Activated CD4-positive, alpha-beta T cell treated with anti-CD3 and anti-CD28 coated beads, Interleukin-2, amount 50 U/mL, for 4 hours (primary cell): Measurements from ENCODE around the gene SETD4.
"Not testable (repeated sequence)": the region's sequence is repeated elsewhere in the genome, so short reads cannot be mapped to it uniquely, and the experiment has no call there.

Source experiments
- DNase-seq, 2 experiments: peaks; one replicate each; pipeline ENCODE4 v3.0.0-alpha.2; 2020

Gene SETD4, protein sequence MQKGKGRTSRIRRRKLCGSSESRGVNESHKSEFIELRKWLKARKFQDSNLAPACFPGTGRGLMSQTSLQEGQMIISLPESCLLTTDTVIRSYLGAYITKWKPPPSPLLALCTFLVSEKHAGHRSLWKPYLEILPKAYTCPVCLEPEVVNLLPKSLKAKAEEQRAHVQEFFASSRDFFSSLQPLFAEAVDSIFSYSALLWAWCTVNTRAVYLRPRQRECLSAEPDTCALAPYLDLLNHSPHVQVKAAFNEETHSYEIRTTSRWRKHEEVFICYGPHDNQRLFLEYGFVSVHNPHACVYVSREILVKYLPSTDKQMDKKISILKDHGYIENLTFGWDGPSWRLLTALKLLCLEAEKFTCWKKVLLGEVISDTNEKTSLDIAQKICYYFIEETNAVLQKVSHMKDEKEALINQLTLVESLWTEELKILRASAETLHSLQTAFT

DNA sequence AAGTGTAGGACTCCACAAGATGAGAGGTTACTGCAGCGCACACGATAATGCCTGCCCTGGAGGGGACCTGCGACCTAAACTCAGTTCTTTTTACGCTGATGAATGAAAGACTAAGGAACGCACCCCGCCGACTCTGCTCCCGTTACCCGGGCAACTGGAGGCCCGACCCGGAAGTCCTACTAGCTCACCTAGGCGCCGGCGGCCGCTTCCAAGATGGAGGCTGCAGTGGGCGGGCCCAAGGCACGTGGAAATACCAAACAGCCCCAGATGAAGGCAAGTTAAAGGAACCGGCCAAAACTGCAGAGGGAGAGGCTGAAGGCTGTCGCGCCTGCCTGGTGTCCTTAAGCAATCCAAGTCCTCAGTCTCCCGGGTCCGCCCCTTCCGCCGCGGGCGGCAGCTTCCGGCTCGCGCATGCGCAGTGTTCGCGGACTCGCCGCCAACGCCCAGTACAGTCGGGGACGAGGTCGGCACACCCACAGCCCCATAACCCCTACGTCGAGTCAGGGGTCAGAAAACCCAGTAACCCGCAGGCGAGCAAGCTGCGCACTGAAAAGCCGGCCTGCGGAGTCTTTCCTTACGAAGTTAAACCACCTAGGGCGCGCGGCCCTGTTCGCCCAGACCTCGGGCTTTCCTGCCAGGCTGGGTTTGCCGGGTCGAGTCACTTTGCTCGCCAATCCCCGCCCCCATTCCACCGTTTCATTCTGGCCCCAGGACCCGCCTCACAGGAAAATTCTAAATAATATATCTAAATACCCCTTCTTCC lies at the start of gene SETD4:
TSS of gene SETD4 (minus strand) at position 368 of the 763 bp plus-strand sequence. CDS start 1,638 bp downstream, outside the sequence.
- DNase-seq: peak; percentile 89 to 91

DNA sequence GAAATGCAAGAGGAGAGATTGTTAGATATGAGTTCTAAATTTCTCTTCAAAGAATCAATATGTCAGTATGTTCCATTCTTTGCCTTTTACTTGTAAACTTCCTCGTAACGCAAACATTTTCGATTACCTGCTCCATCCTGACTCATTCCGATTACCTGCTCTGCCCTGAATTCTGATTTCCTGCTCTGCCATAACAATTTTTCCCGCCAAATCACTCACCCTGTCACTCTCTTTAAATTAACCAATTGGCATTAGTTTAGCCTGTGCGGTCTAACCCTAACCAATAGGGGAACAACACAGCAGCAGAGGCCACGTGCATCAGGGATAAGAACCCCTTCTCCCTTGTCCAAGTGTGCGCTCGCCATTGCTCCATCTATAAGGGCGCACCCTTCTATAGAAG lies 49.5 kb upstream of the SETD4 start:
- DNase-seq: no peak

DNA sequence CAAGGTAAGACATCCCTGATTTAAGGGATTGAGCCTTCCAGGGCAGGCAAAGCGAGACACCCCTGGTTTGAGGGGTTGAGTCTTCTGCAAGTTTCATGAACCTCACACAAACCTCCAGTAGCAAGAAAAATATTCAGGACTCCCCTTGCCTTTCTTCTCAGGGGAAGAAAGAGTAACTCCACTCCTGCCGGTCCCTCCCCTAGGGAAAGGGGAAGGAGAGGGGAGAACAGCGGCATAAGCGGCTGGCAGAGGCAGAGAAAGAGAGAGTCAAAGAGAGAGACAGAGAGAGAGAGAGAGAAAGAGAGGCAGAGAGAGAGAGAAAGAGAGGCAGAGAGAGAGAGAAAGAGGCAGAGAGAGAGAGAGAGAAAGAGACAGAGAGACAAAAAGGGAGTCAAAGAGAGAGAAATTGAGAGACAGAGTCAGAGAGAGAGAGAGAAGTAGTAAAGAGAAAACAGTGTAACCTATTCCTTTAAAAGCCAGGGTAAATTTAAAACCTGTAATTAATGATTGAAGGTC lies 45.1 kb upstream of the SETD4 start:
- DNase-seq: no peak

DNA sequence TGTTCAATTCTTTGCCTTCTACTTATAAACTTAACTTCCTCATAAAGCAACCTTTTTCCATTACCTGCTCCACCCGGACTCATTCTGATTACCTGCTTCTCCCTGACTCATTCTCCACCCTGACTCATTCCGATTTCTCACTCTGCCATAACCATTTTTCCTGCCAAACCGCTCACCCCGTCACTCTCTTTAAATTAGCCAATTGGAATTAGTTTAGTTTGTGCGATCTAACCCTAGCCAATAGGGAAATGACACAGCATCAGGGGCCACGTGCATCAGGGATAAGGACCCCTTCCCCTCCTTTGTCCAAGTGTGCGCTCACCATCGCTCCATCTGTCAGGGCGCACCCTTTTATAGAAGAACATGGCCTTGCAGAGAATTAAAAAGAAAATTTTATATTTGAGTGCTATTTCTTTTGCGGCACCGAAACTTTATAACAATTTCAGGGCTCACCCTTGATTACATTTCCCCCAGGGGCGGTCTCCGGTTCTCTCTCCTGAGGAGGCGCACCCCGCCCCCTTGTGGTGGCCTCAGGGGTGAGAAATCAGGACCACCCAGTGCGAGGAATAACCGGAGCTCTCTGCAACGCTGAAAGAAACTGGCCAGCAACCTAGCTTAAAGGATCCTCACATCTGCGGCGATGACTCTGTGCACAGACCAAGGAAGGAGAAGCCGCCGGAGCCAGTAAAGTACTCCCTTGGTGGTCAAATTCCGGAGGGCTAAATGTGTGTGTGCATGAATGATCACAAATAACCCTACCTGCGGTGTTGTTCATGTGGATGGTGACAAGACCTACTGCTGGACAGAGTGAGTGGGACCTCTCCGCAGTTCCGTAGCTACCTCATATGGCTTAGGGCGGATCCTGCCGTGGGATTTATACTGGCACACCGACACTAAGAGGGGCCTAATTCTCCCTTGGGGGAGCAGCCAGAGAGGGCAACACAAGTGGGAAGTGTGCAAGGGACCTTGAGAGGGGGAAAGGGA lies 44.3 kb upstream of the SETD4 start:
- peak; percentile 49 to 51 for DNase-seq

DNA sequence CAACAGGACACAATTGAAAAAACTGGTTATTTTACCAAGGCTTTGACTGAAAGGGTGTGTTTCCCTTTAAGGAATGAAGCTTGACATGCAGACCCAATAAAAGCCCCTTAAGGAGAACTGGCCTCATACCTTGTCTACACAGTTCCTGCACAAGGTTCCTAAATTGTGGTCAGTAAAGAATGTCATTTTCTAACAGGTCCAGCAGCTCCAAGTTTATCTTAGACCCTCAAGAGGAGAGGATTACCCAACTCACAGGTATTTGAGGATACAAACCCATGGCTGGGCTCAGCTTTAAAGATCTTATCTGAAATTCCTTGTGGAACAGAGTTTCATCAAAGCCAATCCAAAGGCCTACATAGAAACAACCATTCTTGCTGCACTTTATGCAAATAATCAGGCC lies 43.1 kb upstream of the SETD4 start:
- no peak for DNase-seq

DNA sequence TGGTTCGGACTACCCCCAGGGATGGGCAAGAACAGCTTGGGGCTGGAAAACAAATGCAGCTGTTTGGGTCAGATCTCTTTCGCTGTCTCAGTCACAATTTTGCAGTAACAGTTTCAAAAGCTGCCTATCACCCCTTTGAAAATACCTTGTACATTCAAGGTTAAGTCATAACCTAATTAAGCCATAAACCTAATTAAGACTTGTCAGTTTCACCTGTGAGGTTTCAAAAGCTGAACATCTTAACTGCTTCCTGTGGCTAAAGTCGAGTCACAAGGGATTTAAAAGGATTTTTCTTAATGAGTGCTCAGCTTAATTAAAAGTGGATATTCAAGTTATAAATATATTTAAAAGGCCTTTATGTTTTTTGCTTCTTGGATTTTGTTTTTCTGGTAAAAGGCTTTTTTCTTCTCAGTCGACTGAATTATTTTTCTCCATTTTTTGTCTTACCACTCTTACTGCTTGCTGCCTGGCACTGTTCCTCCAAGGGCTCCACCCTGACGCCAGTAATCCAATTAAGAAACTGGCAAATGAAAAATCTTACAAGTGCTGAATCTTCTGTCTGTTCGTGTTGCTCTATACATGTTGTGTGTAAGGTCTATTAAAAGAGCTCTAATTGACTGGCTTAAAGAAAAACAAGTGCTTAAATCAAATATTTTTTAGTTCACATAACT lies 40.8 kb upstream of the SETD4 start:
- DNase-seq: no peak

DNA sequence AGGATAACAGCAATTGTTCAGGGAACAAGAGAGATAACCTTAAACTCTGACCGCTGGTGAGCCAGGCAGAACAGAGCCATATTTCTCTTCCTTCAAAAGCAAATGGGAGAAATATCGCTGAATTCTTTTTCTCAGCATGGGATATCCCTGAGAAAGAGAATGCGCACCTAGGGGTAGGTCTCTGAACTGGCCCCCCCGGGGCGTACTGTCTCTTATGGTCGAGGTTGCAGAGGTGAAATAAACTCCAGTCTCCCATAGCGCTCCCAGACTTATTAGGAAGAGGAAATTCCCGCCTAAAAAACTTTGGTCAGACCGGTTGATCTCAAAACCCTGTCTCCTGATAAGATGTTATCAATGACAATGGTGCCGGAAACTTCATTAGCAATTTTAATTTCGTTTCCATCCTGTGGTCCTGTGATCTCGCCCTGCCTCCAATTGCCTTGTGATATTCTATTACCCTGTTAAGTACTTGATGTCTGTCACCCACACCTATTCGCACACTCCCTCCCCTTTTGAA lies 39.4 kb upstream of the SETD4 start:
- not testable (repeated sequence) for DNase-seq

DNA sequence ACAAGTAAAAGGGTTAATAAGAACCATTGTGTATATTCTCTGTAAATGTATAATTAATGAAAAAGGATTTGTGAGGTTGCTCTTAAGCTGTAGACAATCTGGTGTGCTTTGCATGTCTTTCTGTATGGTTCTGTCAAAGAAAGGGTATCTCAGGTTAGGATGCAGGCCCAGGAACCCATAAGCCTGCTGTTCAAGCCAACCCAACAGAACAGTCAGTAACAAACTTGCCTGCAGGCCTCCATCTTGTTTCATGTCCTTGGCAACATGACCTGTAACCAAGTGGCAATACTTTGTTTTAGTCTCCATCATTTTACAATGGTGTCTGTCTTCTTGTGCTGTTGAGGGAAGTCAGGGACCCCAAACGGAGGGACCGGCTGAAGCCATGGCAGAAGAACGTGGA lies 38.7 kb upstream of the SETD4 start:
- DNase-seq: no peak

DNA sequence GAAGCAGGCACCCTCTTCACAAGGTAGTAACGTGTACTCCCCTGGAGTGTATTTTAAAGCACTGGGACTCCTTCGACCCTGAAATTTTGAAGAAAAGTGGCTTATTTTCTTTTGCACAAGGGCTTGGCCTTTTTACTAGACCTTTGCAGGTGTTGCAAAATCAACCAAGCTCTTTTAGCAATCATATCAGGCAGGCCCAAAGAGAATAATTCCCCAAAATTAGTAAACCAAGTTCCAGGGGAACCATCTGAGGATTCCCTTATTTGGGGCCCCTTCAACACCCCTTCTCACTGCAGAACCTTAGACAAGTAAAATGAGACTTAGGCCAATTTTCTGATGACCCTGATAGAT lies 37.8 kb upstream of the SETD4 start:
- DNase-seq: no peak

DNA sequence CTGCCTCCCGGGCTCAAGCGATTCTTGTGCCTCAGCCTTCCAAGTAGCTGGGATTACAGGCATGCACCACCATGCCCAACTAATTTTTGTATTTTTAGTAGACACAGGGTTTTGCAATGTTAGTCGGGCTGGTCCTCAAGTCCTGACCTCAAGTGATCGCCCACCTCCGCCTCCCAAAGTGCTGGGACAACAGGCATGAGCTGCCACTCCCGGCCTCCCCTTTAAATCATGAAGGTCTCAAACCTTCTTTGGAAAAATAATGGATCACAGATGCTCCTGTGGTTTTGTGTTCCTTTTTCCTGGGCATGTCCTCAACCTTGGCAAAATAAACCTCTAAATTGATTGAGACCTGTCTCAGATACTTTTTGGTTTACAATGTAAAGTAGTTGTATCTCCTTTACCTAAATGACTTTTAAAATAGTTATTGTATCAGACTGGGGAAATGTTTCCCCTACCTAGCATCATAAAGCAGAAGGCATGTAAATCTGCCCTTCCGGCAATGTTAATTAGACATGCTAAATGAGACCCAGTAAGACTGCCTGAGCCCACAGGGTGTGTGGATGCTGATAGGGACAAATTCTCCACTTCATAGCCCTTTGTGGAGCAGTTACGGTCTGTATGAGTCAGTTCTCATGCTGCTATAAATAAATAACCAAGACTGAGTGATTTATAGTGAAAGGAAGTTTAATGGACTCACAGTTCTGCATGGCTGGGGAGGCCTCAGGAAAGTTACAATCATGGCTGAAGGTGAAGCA lies 37.3 kb upstream of the SETD4 start:
- DNase-seq: no peak

DNA sequence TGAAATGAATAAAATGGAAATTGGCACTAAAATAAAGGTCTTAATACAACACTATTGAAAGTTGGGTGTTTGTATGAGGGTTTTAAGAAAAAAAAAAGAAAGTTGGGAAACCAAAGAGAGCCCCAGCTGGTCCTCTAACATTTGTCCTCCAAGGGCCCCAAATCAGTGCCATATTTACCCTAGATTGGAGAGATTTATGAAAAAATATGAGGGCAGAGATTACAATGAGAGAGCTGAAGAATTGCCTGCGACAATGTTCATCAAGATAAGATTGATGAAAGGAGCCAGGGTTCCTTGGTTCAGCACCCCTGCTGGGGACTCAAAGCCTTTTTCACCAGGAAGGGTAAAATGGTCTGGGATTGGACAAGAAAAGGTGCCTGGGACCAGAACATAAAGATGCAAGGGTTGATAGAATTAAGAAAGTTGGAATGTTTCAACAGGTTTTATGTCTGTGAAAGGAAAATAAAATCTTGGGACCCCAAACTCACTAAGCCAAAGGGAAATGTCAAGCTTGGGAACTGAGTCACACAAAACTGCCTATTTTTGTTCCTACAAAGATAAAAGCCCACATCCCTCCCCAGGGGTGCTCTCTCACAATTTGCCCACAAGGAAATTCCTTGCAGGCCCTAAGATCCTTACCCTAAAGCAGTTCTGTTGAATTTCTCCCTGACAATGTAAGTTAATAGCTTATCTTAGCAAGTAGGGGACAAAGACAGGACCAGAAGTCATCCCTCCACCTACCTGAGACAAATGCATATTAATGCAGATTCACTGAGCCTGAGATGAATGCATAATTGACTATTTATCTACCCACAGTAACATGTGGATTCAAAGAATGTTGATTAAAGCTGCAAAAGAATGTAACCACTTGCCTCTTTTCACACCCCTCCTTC lies 36.3 kb upstream of the SETD4 start:
- no peak for DNase-seq

DNA sequence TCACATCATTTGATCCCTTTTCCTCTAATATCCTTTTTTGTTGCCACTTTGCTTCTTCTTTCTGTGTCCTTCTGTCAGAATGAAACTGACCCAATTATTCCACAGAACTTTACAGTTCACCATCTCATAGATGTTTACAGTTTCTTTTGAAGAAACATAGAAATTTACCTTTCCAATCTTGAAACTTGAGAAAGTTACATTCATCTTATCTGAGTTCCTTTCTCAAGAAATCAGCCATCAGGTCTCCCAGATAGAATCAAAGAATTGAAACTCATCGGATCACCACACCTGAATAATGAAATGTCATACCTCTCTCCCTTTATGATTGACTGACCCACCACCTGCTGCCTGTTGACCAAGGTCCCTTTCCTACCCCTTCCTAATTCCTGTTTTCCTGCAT lies 33.2 kb upstream of the SETD4 start:
- no peak for DNase-seq

DNA sequence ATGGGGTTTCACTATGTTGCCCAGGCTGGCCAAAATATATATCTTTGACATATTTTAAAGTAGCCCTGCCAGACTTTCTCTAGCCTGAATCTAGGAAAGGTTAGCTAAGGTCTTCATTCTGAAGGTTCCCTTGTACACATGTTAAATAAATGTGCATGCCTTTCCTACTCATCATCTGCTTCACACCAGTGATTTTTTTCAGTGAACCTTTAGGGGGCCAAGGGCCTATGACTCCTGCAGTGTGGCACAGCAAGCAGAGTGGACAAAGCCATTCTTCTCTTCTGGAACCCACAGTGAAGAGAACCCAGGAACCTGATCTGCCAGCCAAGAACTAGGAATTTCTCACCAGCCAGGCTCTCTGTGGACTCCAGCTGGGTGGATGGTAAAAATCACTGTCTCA lies 32.4 kb upstream of the SETD4 start:
- DNase-seq: no peak

DNA sequence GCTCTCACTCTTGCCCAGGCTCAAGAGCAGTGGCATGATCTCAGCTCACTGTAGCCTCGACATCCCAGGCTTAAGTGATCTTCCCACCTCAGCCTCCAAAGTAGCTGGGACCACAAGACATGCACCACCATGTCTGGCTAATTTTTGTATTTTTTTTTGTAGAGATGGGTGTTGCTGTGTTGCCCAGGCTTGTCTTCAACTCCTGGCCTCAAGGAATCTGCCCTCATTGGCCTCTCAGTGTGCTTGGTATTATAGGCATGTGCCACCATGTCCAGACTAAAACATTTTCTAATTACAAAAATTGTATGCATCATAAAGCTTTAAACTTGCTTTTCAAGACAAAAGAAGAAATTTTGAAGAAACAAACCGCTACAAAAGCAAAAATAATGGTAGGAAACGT lies 29.6 kb upstream of the SETD4 start:
- no peak for DNase-seq

DNA sequence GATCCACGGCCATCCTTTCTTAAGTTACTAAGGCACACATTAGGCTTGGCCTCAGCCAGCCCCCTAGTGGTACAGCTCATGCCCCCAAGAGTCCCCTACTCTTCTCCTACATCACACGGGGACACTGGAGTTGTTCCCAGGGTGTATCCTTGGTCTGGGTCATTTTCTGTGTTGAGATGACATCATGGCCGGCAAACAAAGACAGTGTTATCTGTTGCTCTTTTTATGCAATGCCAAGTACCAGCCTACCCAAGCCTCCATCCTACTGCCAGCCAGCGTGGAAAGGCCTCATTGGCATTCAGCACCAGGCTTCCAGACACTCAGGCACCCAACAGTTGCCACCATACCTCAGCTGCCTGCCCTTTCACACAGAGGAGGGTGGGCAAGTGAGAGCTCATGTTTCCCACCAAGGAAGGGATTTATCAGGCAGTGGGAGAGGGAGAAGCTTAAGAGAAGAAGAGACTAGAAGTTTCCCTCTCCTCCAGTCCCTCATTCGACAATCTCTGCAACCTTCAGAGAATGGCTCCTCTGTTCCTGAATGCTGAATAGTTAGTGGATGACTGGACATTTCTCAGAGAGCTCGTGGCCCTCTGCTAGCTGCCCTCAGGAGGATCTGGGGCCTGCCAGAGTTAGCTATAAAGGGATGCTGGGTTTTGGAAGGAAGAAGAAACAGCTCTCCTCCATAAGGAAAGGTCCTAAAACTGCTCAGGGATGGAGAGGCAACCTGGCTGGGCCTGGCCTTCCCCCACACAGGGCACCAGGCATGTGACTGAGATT lies 27.2 kb upstream of the SETD4 start:
- no peak for DNase-seq

DNA sequence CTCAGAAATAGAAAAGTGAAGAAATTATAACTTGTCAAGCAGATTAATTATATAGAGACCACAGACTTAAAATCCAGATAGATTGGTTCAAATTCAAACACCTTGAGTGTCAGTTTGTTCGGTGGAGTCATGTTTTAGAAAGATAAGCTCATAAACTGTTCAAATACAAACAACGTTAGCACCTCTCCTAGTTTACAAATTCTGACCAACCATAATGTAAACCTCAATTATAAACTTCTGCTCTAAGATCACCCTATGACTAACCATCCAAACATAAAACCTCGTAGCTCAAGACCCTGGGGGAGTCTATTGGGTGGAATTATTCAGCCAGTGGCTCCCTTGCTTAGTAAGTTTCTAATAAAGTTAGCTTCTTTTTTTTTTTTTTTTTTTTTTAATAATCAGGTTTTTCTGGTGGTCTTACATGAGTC lies 21.9 kb upstream of the SETD4 start:
- DNase-seq: no peak

DNA sequence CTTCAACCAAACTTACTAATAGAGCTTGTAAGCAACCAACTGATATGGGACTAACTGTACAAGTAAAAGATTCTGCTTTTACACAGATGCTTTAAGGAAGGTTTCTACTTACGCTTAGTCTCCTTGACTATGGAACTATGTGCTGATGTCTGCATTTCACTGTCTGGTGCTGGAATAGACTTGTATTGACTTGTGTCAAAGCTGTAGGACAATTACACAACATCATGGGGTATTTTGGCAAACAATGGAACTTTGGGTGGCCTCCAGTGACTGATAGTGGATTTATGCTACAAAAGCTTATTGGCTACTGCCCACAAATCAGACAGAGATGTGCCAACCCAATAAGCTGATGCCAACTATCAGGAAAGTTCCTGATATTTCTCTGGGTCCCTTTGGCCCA lies 20.1 kb upstream of the SETD4 start:
- DNase-seq: no peak

DNA sequence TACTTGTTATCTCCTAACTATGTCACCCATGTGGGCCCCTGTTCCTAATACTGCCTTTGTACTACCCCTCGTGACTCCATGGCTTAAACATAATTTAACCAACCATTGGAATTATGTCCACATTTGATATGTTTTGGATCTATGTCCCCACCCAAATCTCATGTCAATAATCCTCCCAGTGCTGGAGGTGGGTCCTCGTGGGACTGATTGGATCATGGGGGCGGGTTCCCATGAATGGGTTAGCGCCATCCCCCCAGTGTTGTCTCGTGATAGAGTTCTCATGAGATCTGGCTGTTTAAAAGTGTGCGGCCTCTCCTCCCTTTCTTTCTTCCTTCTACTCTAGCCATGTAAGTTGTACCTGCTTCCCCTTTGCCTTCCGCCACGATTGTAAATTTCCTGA lies 19.3 kb upstream of the SETD4 start:
- no peak for DNase-seq

DNA sequence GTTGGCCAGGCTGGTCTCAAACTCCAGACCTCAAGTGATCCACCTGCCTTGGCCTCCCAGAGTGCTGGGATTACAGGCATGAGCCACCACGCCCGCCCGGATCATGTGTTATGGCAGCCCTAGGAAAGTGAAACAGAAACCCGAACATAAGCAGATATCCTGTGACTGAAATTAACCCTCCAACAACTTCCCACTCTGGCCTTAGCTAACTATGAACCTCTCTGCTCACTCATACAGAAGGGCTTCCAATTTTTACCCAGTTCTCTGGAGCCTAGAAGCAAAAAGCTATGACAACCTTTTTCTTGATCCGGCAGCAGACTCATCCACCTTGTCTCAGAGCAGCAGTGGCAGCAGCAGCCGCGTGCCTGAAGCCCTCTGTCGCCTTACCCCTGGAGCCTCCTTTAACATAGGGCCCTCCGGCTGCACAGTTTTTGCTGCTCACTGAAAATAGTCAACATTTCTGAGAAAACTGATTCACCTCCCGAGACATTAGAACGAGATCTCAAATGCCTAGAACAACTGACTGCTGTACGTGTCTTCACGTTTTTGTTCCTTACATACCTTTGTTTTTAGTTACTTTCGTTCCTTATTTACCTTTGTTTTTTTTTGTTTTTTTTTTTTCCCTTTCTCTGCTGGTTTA lies 18.8 kb upstream of the SETD4 start:
- peak; percentile 43 to 44 for DNase-seq
